Glutamatergic neuron (in vitro differentiated cells): ENCODE data around the gene TBC1D10B. TPM values are rescaled to one million over a fixed set of nuclear protein-coding genes. Genes with fewer than 3 reads are reported as not detected.
A peak's percentile ranks its signal among the peaks of the same experiment; 100 is the strongest.

Experiments used
- DNase-seq: peaks from one replicate; pipeline ENCODE4 v3.0.0; 2022
- H3K27ac Mint-ChIP-seq: one replicate; pipeline ENCODE4 v1.8.0; 2020; ENCODE audit warnings: mild to moderate bottlenecking, mixed read lengths, inconsistent platforms; ENCODE audit not compliant: unreplicated experiment
- H3K27me3 Mint-ChIP-seq: one replicate; pipeline ENCODE4 v1.8.0; 2020; ENCODE audit warnings: mild to moderate bottlenecking, moderate library complexity, mixed read lengths, inconsistent platforms; ENCODE audit not compliant: unreplicated experiment
- H3K36me3 Mint-ChIP-seq: one replicate; pipeline ENCODE4 v1.8.0; 2020; ENCODE audit warnings: mild to moderate bottlenecking, mixed read lengths, inconsistent platforms; ENCODE audit not compliant: unreplicated experiment
- H3K4me1 Mint-ChIP-seq: one replicate; pipeline ENCODE4 v1.8.0; 2020; ENCODE audit warnings: mild to moderate bottlenecking, low read depth, mixed read lengths, inconsistent platforms; ENCODE audit not compliant: unreplicated experiment
- H3K4me3 Mint-ChIP-seq: one replicate; pipeline ENCODE4 v1.8.0; 2020; ENCODE audit warnings: mild to moderate bottlenecking, mixed read lengths, inconsistent platforms; ENCODE audit not compliant: unreplicated experiment
- H3K9me3 Mint-ChIP-seq: one replicate; pipeline ENCODE4 v1.8.0; 2020; ENCODE audit warnings: mild to moderate bottlenecking, moderate library complexity, mixed read lengths, inconsistent platforms; ENCODE audit not compliant: unreplicated experiment
- total RNA-seq: library from RNA; stranded (reverse); fragmentation: NEBNext Ultra II Directional; extraction: Animal tissue kit (Norgen Biotek cat#: 25700); gene quantifications from one replicate; pipeline ENCODE4 v1.2.1, GENCODE V29; 2021; ENCODE audit not compliant: unreplicated experiment
- TF ChIP-seq, protein P1 (sequence below): fragments of 200-600 bp; sonication (generic); IDR thresholded peaks from one replicate; pipeline ENCODE4 v1.5.0; 2021; ENCODE audit not compliant: partially characterized antibody, unreplicated experiment

The TBC1D10B gene
- total RNA-seq, 1 donor from 2014 or later: 85.2 TPM

GRCh38 chr16:30409125-30410060 lies 39.1 kb upstream of the TBC1D10B start:
- DNase-seq: peak; percentile 97
- H3K4me3 Mint-ChIP-seq: no peak overlapping the region
- TF ChIP-seq, protein P1, sequence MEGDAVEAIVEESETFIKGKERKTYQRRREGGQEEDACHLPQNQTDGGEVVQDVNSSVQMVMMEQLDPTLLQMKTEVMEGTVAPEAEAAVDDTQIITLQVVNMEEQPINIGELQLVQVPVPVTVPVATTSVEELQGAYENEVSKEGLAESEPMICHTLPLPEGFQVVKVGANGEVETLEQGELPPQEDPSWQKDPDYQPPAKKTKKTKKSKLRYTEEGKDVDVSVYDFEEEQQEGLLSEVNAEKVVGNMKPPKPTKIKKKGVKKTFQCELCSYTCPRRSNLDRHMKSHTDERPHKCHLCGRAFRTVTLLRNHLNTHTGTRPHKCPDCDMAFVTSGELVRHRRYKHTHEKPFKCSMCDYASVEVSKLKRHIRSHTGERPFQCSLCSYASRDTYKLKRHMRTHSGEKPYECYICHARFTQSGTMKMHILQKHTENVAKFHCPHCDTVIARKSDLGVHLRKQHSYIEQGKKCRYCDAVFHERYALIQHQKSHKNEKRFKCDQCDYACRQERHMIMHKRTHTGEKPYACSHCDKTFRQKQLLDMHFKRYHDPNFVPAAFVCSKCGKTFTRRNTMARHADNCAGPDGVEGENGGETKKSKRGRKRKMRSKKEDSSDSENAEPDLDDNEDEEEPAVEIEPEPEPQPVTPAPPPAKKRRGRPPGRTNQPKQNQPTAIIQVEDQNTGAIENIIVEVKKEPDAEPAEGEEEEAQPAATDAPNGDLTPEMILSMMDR: peak; percentile 93
- peaks cover 3% of the 10 kb centered on the region for H3K27me3 Mint-ChIP-seq
- peaks cover 9% of the 10 kb centered on the region for H3K9me3 Mint-ChIP-seq
- H3K36me3 Mint-ChIP-seq: no peaks in the 10 kb centered on the region
- H3K27ac Mint-ChIP-seq: no peak overlapping the region
- peaks cover 2% of the 10 kb centered on the region for H3K4me1 Mint-ChIP-seq

DNA sequence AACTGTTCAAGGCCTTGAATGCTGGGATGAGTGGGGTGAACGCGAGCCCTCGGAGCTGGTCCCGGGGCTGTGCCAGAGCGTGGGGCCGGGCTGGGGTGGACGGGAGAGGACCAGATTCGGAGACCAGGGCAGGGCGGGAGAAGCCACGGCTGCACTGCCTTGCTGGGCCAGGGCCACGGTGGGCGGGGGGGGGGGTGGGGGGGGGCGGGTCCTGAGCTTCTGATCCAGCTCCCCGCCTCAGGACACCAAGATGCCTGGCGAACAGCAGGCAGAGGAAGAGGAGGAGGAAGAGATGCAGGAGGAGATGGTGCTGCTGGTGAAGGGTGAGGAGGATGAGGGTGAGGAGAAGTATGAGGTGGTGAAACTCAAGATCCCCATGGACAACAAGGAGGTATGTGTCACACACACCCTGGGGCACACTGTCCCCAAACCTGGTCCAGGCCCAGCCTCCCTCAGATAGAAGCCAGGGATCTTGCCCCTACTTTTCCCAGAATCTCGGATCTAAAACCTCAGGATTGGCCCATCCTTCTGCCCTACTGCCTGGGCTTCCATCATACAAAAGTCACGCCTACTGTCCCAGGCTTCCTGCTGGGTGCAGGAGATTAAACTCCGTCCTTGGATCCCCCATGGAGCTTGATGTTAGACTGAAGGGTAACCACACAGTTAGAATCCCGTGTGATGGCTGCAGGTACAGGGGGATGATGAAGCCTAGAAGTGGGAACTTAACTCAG lies 37.7 kb upstream of the TBC1D10B start:
- H3K27ac Mint-ChIP-seq: no peak overlapping the region
- H3K27me3 Mint-ChIP-seq: peaks cover 5% of the 10 kb centered on the region
- peaks cover 10% of the 10 kb centered on the region for H3K9me3 Mint-ChIP-seq
- TF ChIP-seq, protein P1: no peak
- no peak for DNase-seq
- H3K4me1 Mint-ChIP-seq: peaks cover 2% of the 10 kb centered on the region
- H3K36me3 Mint-ChIP-seq: no peaks in the 10 kb centered on the region
- H3K4me3 Mint-ChIP-seq: peak overlapping the region; percentile 77

DNA sequence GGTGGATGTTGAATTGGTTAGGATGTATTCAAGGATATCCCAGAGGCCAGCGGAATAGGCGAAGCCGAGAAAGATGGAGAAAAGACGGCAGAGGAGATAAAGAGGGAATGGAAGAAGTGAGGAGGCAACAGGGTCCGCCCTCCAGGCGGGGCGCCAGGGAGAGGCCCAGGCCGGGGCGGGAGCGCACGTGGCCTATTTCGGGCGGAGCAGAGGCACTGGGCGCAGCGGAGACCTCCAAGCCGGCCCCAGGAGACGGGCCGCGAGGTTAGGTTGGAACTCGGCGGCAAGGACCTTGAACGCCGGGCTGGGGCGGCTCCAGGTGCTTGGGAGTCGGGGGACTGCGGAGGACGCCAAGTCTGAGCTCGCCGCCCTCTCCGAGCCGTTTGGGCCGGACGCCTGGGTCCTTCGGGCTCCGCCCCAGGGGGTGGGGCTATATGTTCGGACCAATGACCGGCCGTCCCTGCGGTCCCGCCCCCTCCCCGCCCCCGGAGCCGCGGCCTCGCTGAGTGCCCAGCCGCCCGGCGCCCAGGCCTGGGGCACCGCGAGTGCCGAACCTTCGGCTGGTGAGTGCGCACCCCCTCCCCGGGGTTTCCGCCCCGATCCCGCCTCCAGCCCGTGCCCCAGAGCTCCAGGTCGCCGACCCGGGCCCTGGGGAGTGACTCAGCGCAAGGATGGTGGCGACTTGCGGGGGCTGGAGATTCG lies 37.0 kb upstream of the TBC1D10B start, which contains the start of gene ZNF771:
TSS of gene ZNF771 (plus strand) at position 505 of the 702 bp plus-strand sequence. CDS start 448 bp downstream, outside the sequence.
- Mint-ChIP-seq H3K27ac (peak within 1 kb of the TSS; percentile 87), H3K4me1 (peaks cover 2% of the 10 kb centered on the region), H3K4me3 (peak within 1 kb of the TSS; percentile 99), H3K36me3 (no peaks in the 10 kb centered on the region), H3K27me3 (peaks cover 5% of the 10 kb centered on the region), H3K9me3 (peaks cover 10% of the 10 kb centered on the region)
- TF ChIP-seq, protein P1: no peak
- DNase-seq: peak; percentile 89

GRCh38 chr16:30406795-30407101 lies 36.5 kb upstream of the TBC1D10B start:
- Mint-ChIP-seq H3K36me3 (no peaks in the 10 kb centered on the region), H3K4me3 (peak overlapping the region; percentile 99), H3K27me3 (peaks cover 6% of the 10 kb centered on the region), H3K27ac (peak overlapping the region; percentile 87), H3K9me3 (peaks cover 12% of the 10 kb centered on the region), H3K4me1 (peaks cover 2% of the 10 kb centered on the region)
- DNase-seq: no peak
- TF ChIP-seq, protein P1: no peak
